ENCODE measurements around the gene FGB.

FGB gene

GRCh38 chr4:154585369-154586018, 22.7 kb downstream of the FGB start:
- H3K27me3 ChIP-seq (ENCODE audit: control insufficient read depth, insufficient read depth, low read length): no peaks in the 10 kb centered on the region
- no peak overlapping the region for H2AFZ ChIP-seq
- H3K4me1 ChIP-seq: no peaks in the 10 kb centered on the region
- no peak overlapping the region for H3K27ac ChIP-seq
- no peaks in the 10 kb centered on the region for H3K36me3 ChIP-seq (ENCODE audit: control insufficient read depth, insufficient read depth, low read length)
- TF ChIP-seq CTCF (IDR thresholded peaks at IDR 0.05): no peak
- H3K9me3 ChIP-seq (ENCODE audit: control insufficient read depth, low read length): no peaks in the 10 kb centered on the region
- no peaks in the 10 kb centered on the region for H3K79me2 ChIP-seq
- H3K9ac ChIP-seq: no peak overlapping the region
- H3K4me2 ChIP-seq (ENCODE audit: low read length): no peak overlapping the region
- H3K4me3 ChIP-seq (ENCODE audit: low read depth, low read length): no peak overlapping the region

GRCh38 chr4:154586296-154587033, 23.7 kb downstream of the FGB start:
- Histone ChIP-seq H3K27me3 (ENCODE audit: control insufficient read depth, insufficient read depth, low read length) (no peaks in the 10 kb centered on the region), H2AFZ (no peak overlapping the region), H3K4me2 (ENCODE audit: low read length) (no peak overlapping the region), H3K9me3 (ENCODE audit: control insufficient read depth, low read length) (no peaks in the 10 kb centered on the region), H3K36me3 (ENCODE audit: control insufficient read depth, insufficient read depth, low read length) (no peaks in the 10 kb centered on the region), H3K4me3 (ENCODE audit: low read depth, low read length) (no peak overlapping the region), H3K27ac (no peak overlapping the region), H3K9ac (no peak overlapping the region), H3K4me1 (no peaks in the 10 kb centered on the region), H3K79me2 (no peaks in the 10 kb centered on the region)
- TF ChIP-seq CTCF (IDR thresholded peaks at IDR 0.05): no peak

GRCh38 chr4:154588198-154588597, 25.4 kb downstream of the FGB start:
- Histone ChIP-seq H3K9me3 (ENCODE audit: control insufficient read depth, low read length) (no peaks in the 10 kb centered on the region), H3K9ac (no peak overlapping the region), H3K4me2 (ENCODE audit: low read length) (no peak overlapping the region), H3K79me2 (no peaks in the 10 kb centered on the region), H3K4me1 (no peaks in the 10 kb centered on the region), H3K27me3 (ENCODE audit: control insufficient read depth, insufficient read depth, low read length) (no peaks in the 10 kb centered on the region), H3K36me3 (ENCODE audit: control insufficient read depth, insufficient read depth, low read length) (no peaks in the 10 kb centered on the region), H2AFZ (no peak overlapping the region), H3K27ac (no peak overlapping the region), H3K4me3 (ENCODE audit: low read depth, low read length) (no peak overlapping the region)
- no peak for TF ChIP-seq CTCF (IDR thresholded peaks at IDR 0.05)

- no peak for TF ChIP-seq CTCF (IDR thresholded peaks at IDR 0.05)
- no peak overlapping the region for H3K27ac ChIP-seq
These were observed 26.7 kb downstream of the FGB start for GRCh38 chr4:154589296-154590197.

More at GRCh38 chr4:154589296-154590197, 26.7 kb downstream of the FGB start:
- Histone ChIP-seq H3K79me2 (no peaks in the 10 kb centered on the region), H3K27me3 (ENCODE audit: control insufficient read depth, insufficient read depth, low read length) (no peaks in the 10 kb centered on the region), H3K4me1 (no peaks in the 10 kb centered on the region), H2AFZ (no peak overlapping the region), H3K4me2 (ENCODE audit: low read length) (no peak overlapping the region), H3K36me3 (ENCODE audit: control insufficient read depth, insufficient read depth, low read length) (no peaks in the 10 kb centered on the region), H3K9ac (no peak overlapping the region), H3K9me3 (ENCODE audit: control insufficient read depth, low read length) (no peaks in the 10 kb centered on the region), H3K4me3 (ENCODE audit: low read depth, low read length) (no peak overlapping the region)

Measured in parathyroid adenoma (tissue), 2 donors.